ENCODE measurements around the gene ENTR1.

ENTR1 gene

GRCh38 chr9:136410500-136411287 is at the start of gene ENTR1, which contains the start of gene PMPCA:
TSS of gene ENTR1 (minus strand) at chr9:136410614. CDS start at chr9:136410397, 217 bp downstream.
TSS of gene PMPCA (plus strand) at chr9:136410658. CDS start at chr9:136410669, 11 bp downstream.
- DNase-seq (ENCODE audit: low read depth): peak; percentile 39

GRCh38 chr9:136459425-136459824 is 49.0 kb upstream of the ENTR1 start:
- no peak for DNase-seq (ENCODE audit: low read depth)

GRCh38 chr9:136457326-136457725 is 46.9 kb upstream of the ENTR1 start:
- no peak for DNase-seq (ENCODE audit: low read depth)

- DNase-seq (ENCODE audit: low read depth): no peak
These were observed 45.8 kb upstream of the ENTR1 start for GRCh38 chr9:136456258-136456657.

- no peak for DNase-seq (ENCODE audit: low read depth)
These were observed 44.9 kb upstream of the ENTR1 start for GRCh38 chr9:136455043-136456002.

GRCh38 chr9:136454026-136454796 is 43.8 kb upstream of the ENTR1 start:
- DNase-seq (ENCODE audit: low read depth): no peak

- no peak for DNase-seq (ENCODE audit: low read depth)
These were observed 42.9 kb upstream of the ENTR1 start for GRCh38 chr9:136453326-136453725.

GRCh38 chr9:136451221-136451877 is 40.9 kb upstream of the ENTR1 start:
- DNase-seq (ENCODE audit: low read depth): no peak

- DNase-seq (ENCODE audit: low read depth): no peak
These were observed 38.2 kb upstream of the ENTR1 start for GRCh38 chr9:136448655-136449054.

GRCh38 chr9:136447173-136447778 is 36.9 kb upstream of the ENTR1 start:
- DNase-seq (ENCODE audit: low read depth): no peak

- DNase-seq (ENCODE audit: low read depth): no peak
These were observed 35.4 kb upstream of the ENTR1 start for GRCh38 chr9:136445799-136446198.

- DNase-seq (ENCODE audit: low read depth): no peak
These were observed 33.7 kb upstream of the ENTR1 start for GRCh38 chr9:136444102-136444501.

GRCh38 chr9:136443687-136444086 is 33.3 kb upstream of the ENTR1 start:
- no peak for DNase-seq (ENCODE audit: low read depth)

- no peak for DNase-seq (ENCODE audit: low read depth)
These were observed 32.7 kb upstream of the ENTR1 start for GRCh38 chr9:136443087-136443486.

GRCh38 chr9:136442265-136442664 is 31.9 kb upstream of the ENTR1 start:
- DNase-seq (ENCODE audit: low read depth): no peak

- no peak for DNase-seq (ENCODE audit: low read depth)
These were observed 31.3 kb upstream of the ENTR1 start for GRCh38 chr9:136441681-136442245.

GRCh38 chr9:136441191-136441680 is 30.8 kb upstream of the ENTR1 start:
- DNase-seq (ENCODE audit: low read depth): no peak

- DNase-seq (ENCODE audit: low read depth): no peak
These were observed 29.3 kb upstream of the ENTR1 start, which contains the start of gene INPP5E for GRCh38 chr9:136439481-136440408. TSS of gene INPP5E (minus strand) at chr9:136439845. CDS start at chr9:136439419, 426 bp downstream.
